Aorta (tissue), 5 donors: ENCODE data around the gene TTLL5. TPM values are rescaled to one million over a fixed set of nuclear protein-coding genes. Genes with fewer than 3 reads are reported as not detected.

ENCODE experiments used
- ATAC-seq: fragments of 200-7000 bp; cut with Tn5 transposase; one replicate; pipeline ENCODE4 v1.9.1; 2022; ENCODE audit warnings: moderate library complexity; ENCODE audit not compliant: low FRiP score
- DNase-seq, 2 donors: peaks; one replicate each; pipeline ENCODE4 v3.0.0-alpha.2; 2020
- H3K27ac ChIP-seq, 2 donors: one replicate each; pipeline ENCODE4 v1.5.1; 2013; ENCODE audit warnings: low read length in 2 of 2, mild to moderate bottlenecking in 2 of 2, moderate library complexity in 2 of 2, control low read depth in 1 of 2, inconsistent platforms in 1 of 2, low read depth in 1 of 2
- H3K27me3 ChIP-seq, 2 donors: one replicate each; pipeline ENCODE4 v1.6.1; 2013; ENCODE audit warnings: control low read depth in 1 of 2, low read length in 1 of 2, mild to moderate bottlenecking in 1 of 2, moderate library complexity in 1 of 2; ENCODE audit not compliant: insufficient read depth in 2 of 2, control insufficient read depth in 1 of 2
- H3K36me3 ChIP-seq, 2 donors: one replicate each; pipeline ENCODE4 v1.6.1; 2013; ENCODE audit warnings: control low read depth in 1 of 2, low read length in 1 of 2, mild to moderate bottlenecking in 1 of 2; ENCODE audit not compliant: insufficient read depth in 2 of 2, control insufficient read depth in 1 of 2
- H3K4me1 ChIP-seq, 2 donors: one replicate each; pipeline ENCODE4 v1.6.1; 2013; ENCODE audit warnings: low read length in 2 of 2, control low read depth in 1 of 2, mild to moderate bottlenecking in 1 of 2, moderate library complexity in 1 of 2; ENCODE audit not compliant: insufficient read depth in 2 of 2, control insufficient read depth in 1 of 2
- H3K4me3 ChIP-seq, 2 donors: one replicate each; pipeline ENCODE4 v1.5.1; 2013; ENCODE audit warnings: low read length in 2 of 2, control low read depth in 1 of 2, mild to moderate bottlenecking in 1 of 2
- H3K9me3 ChIP-seq: one replicate; pipeline ENCODE4 v1.6.1; 2013; ENCODE audit warnings: mild to moderate bottlenecking, low read length; ENCODE audit not compliant: control insufficient read depth
- WGBS, 2 donors: extraction: QIAGEN DNeasy Blood & Tissue Kit; methylation state at CpG; one replicate each; pipeline ENCODE4 v1.1.7; 2013; 5-methylcytosine and 5-hydroxymethylcytosine counted together
- intact Hi-C, 2 donors: fragments of 100-400 bp; cut with DNase I; formaldehyde crosslinking; loops; one replicate each; pipeline versions ENCODE4 v1.14.2 to v1.15.0; 2022
- polyA plus RNA-seq, 2 donors: library from polyadenylated mRNA; stranded (reverse); fragments of 200-250 nt; gene quantifications; one replicate each; pipeline ENCODE4 v1.2.3, GENCODE V29; 2013
- total RNA-seq, 2 donors: library from RNA; stranded (reverse); fragmentation: NEBNext Ultra II Directional; extraction: Animal tissue kit (Norgen Biotek cat#: 25700); gene quantifications; one replicate each; pipeline ENCODE4 v1.2.1, GENCODE V29; 2021
- donor health status: healthy with polysubstance abuse.
- donor health status: Bipolar disorder and iron deficiency.
- donor health status: DM: no; HTN: no; CAD: no.
- donor health status: DM: no; HTN: no; CAD: no.
- donor health status: DM: yes; HTN: yes; CAD: no.

TTLL5 gene
- total and polyA plus RNA-seq, 4 donors, result 7.7 to 40.8 (median 22.8) TPM

DNA sequence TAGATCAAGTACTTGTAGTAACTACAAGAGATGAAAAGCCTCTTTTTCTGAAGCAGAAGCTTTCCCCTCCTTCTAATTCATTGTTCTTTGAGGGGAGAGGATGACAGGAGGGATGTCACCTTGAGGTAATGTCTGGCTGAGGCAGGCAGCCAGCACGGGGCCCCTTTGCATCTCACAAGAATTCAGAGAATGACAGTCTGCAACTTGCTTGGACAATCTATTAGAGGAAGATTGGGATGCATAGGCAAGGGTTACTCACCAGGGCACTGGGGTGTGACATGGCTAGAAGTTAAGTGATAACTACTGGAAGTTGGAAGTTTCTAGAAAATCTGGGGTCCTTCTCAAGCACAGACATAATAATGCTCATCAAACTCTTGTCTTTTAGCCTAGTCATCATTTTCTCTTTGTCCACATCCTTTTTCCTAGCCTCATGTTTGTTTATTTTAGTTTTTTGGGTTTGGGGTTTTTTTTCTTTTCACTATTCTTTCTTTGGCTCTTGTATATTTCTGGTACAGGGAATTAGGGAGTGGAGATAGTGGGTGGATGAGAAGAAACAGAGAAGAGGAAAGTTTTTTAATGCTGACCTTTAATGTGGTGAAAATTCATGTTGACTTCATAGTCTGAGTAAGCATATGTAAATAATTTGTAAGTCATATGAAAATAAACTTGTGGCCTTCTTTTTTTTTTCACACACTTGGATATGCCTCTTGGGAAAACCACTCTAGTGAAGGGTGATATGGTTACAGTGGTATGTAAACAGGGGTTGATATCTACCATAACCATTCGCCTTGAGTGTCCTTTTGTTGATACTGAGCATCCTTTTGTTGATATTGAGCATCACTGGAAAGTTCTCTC lies 55.1 kb downstream of the TTLL5 start:
- intact Hi-C loops, result loop anchor here in 1 of 2 donors (10.0 kb wide), 2 partner anchors 79 to 189 kb away; no protein-coding TSS in a partner anchor

DNA sequence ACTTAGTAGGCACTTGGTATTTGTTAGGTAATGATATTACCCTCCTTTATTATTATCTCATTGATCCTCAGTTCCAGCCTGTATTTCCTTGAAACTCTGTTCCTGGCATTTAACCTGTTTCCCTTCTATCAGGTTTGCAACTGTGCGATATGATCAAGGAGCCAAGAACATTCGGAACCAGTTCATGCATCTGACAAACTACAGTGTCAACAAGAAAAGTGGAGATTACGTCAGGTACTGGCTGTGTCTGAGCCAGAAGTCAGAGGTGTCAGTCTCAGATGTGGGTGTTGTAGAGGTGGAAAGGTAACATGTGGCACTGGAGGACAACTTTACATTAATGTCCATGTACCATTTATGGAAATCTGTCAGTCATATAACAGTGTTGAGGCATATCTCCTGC lies 56.7 kb downstream of the TTLL5 start:
- intact Hi-C loops, result loop anchor here in 1 of 2 donors (10.0 kb wide), 2 partner anchors 77 to 187 kb away; no protein-coding TSS in a partner anchor
- Histone ChIP-seq H3K36me3 (no peaks in the 10 kb centered on the region), H3K4me1 (peaks cover 5 to 14% of the 10 kb centered on the region in 2 donors), H3K27ac (no peak overlapping the region), H3K9me3 (no peaks in the 10 kb centered on the region), H3K27me3 (no peaks in the 10 kb centered on the region), H3K4me3 (no peak overlapping the region)
- DNase-seq (no peak), ATAC-seq (no peak)
- 40 to 60% methylated on average over 3 of the region's 3 CpGs for WGBS, 2 donors

More for the DNA sequence above, 55.1 kb downstream of the TTLL5 start:
- H3K4me3 ChIP-seq, result no peak overlapping the region
- no peaks in the 10 kb centered on the region for H3K9me3 ChIP-seq
- no peak overlapping the region for H3K27ac ChIP-seq
- H3K36me3 ChIP-seq, result no peaks in the 10 kb centered on the region
- no peaks in the 10 kb centered on the region for H3K27me3 ChIP-seq
- peaks cover 9 to 14% of the 10 kb centered on the region in 2 donors for H3K4me1 ChIP-seq
- ATAC-seq, result no peak
- DNase-seq, result no peak
- 76 to 77% methylated on average over 2 of the region's 2 CpGs for WGBS, 2 donors

DNA sequence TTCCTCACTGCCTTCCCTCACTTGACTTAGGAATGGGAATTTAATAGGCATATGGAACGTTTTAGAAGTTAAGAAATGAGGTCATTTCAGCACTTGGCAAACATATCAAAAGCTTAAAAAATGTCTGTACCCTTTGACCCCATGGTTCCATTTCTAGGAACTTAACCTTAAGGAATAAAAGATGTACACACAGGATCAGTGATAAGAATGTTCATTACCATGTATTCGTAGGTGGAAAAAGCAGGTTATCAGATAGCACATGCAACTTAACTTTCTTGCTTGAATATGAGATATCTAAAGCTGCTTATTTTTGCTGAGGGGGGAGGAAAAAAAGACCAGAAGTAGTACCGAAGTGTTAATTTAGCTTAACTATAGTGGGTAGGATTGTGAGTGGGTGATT lies 57.2 kb downstream of the TTLL5 start:
- H3K9me3 ChIP-seq, result no peaks in the 10 kb centered on the region
- no peak overlapping the region for H3K27ac ChIP-seq
- WGBS, 2 donors, result 31 to 37% methylated on average over 3 of the region's 3 CpGs
- H3K4me1 ChIP-seq, result peaks cover 5 to 14% of the 10 kb centered on the region in 2 donors
- DNase-seq (no peak), ATAC-seq (no peak)
- intact Hi-C loops, result loop anchor here in 1 of 2 donors (10.0 kb wide), 2 partner anchors 77 to 187 kb away; no protein-coding TSS in a partner anchor
- H3K36me3 ChIP-seq, result peaks cover 0 to 2% of the 10 kb centered on the region in 2 donors
- H3K27me3 ChIP-seq, result no peaks in the 10 kb centered on the region
- no peak overlapping the region for H3K4me3 ChIP-seq

DNA sequence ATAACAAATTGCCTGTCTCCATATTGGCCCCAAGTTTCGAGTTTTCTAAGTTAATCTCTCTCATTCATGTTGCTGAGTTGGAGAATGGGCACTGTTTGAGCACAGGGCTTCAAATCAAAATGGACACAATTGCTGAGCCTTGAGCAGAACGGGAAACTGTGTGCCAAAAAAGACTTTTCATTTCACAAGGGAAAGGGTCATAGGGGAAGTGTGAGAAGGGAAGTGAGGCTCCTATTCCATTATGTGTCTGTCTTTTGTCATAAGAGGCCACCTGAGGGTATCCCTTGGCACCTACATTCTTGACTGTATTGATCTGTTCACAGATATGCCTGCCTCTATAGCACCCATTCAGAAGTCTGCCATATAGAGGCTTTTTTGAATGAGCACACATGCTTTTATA lies 59.1 kb downstream of the TTLL5 start:
- intact Hi-C loops, result no loop called here
- whole genome bisulfite sequencing, 2 donors, result 32 to 48% methylated on average over 2 of the region's 2 CpGs
- H3K27ac ChIP-seq, result no peak overlapping the region
- no peak for ATAC-seq
- peaks cover 5 to 14% of the 10 kb centered on the region in 2 donors for H3K4me1 ChIP-seq
- H3K27me3 ChIP-seq, result no peaks in the 10 kb centered on the region
- peaks cover 0 to 2% of the 10 kb centered on the region in 2 donors for H3K36me3 ChIP-seq
- H3K9me3 ChIP-seq, result no peaks in the 10 kb centered on the region
- H3K4me3 ChIP-seq, result no peak overlapping the region
- DNase-seq, result no peak

DNA sequence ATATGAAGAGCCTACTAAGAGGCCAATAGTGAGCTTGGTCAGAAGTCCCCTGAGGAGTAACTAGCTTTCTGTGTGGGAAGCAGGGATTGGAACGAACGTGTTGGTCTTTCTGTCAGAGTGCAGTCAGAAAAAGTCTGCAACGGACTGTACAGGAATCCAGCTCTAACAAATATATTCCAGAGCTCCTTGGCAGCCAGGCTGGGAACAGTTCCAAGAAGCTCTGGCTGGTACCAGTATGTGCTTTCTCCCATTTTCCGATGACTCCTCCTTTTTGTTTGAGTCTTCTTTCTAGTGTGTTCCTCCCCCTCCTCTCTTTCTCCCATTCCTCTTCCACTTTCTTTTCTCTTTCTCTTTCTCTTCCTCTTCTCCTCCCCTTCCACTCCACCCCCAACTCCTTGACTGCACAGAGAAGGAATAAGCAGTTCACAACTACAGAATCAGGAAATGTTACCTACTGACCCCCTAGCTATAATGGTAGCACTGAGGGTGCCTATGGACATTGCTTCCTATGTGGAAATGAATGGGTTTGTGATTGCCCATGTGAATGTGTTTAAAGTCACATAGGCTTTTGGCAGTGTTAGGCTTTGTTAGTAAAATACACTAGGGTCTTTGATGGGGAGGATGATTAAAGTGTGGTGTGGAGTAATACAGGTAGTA lies 59.9 kb downstream of the TTLL5 start:
- no peaks in the 10 kb centered on the region for H3K27me3 ChIP-seq
- H3K4me3 ChIP-seq, result no peak overlapping the region
- H3K36me3 ChIP-seq, result peaks cover 0 to 2% of the 10 kb centered on the region in 2 donors
- peaks cover 5 to 14% of the 10 kb centered on the region in 2 donors for H3K4me1 ChIP-seq
- peak overlapping the region; percentile 15 to 88 for H3K27ac ChIP-seq
- ATAC-seq (peak; percentile 69), DNase-seq (peak; percentile 83 to 84)
- intact Hi-C loops, result no loop called here
- WGBS, 2 donors, result 1 to 3% methylated on average over 4 of the region's 4 CpGs
- no peaks in the 10 kb centered on the region for H3K9me3 ChIP-seq

DNA sequence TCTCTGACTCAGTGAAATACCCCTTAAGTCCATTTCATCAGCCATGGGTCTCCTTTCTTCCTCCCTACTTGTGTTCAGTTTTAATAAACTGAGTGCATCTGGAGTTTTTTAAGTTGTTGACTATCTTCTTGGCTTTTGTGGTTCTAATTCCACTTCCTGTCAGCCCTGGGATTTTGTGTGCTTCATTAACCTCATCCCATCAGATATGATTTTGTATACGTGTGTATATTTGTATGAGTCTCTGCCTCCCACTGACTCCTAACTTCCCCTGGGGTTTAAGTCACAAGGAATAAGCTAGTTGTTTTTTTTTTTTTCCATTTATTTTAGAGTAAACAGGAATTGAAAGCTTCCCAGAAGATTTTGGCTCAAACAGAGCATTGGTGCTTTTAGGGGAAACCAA lies 62.7 kb downstream of the TTLL5 start:
- Histone ChIP-seq H3K36me3 (peaks cover 0 to 2% of the 10 kb centered on the region in 2 donors), H3K27ac (no peak overlapping the region), H3K4me1 (peaks cover 5 to 14% of the 10 kb centered on the region in 2 donors), H3K4me3 (no peak overlapping the region), H3K27me3 (no peaks in the 10 kb centered on the region), H3K9me3 (no peaks in the 10 kb centered on the region)
- ATAC-seq, result no peak
- no peak for DNase-seq
- WGBS, 2 donors, result 74 to 83% methylated on average over 1 of the region's 1 CpG
- intact Hi-C loops, result no loop called here

DNA sequence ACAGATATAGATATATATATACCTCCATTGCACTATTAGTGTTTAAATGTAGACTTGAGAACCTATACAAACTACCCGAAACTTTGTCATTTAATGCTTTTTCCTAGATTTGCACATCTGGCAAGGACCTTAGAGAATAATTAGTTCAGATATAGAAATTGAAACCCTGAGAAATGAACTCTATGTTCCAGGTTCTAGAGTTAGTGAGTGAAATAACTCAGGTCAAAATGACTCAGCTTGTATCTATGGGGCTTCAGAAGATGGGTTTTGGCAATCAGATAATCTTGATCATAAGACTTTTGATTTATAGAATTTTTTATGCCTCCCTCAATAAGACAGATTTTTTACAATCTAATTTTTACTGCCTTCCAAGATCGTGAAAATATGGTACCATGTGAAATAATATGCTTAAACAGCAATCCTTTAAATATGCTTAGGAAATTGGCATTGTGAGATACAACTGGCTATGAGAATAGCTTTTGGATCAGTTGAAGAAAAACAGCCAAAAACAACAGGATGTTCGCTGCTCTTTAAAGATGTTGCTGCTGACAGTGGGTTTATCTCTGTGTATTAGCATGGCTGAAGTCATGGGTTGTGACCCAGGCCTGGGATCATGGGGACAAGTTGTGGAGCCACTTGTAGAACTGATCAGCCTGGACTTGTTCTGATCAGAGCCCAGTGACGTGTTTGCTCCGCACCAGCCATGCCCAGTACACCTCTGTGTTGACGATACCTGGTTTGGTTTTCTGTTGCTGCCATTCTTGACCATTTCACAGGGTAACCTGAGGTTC lies 63.6 kb downstream of the TTLL5 start:
- Histone ChIP-seq H3K4me1 (peaks cover 5 to 9% of the 10 kb centered on the region in 2 donors), H3K27me3 (no peaks in the 10 kb centered on the region), H3K9me3 (no peaks in the 10 kb centered on the region), H3K27ac (no peak overlapping the region), H3K4me3 (no peak overlapping the region), H3K36me3 (peaks cover 0 to 2% of the 10 kb centered on the region in 2 donors)
- no peak for DNase-seq
- intact Hi-C loops, result no loop called here
- no peak for ATAC-seq
- WGBS, 2 donors, result 88 to 89% methylated on average over 6 of the region's 6 CpGs

DNA sequence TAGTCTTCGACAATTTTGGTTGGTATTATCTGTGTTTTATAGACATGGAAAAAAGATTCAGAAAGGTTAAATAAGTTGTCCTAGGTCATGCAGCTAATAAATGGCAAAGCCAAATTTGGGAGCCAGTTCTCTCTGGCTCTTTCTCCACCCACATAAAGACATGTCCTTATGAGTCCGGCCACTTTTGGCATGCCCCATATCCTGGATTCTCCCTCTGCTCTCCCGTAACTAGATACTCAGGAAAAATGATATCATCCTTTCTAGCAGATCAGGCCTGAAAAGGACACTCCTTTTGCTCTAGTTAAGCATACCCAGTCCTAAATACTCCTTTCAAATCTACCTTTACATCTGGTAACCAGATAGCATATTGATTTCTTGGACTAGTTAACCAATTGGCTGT lies 64.4 kb downstream of the TTLL5 start:
- WGBS, 2 donors, result 41 to 43% methylated on average over 3 of the region's 3 CpGs
- H3K4me3 ChIP-seq, result no peak overlapping the region
- H3K27me3 ChIP-seq, result no peaks in the 10 kb centered on the region
- H3K36me3 ChIP-seq, result peaks cover 0 to 2% of the 10 kb centered on the region in 2 donors
- DNase-seq (peak in 1 of 2 donors; percentile 60), ATAC-seq (peak; percentile 71)
- intact Hi-C loops, result no loop called here
- peaks cover under 1 to 2% of the 10 kb centered on the region in 2 donors for H3K4me1 ChIP-seq
- H3K9me3 ChIP-seq, result no peaks in the 10 kb centered on the region
- no peak overlapping the region for H3K27ac ChIP-seq
